Measurements from ENCODE around the gene MOGAT3.

Gene MOGAT3

GRCh38 chr7:101235522-101235921 lies 34.7 kb upstream of the MOGAT3 start:
- H3K36me3 ChIP-seq, result peaks cover 80% of the 10 kb centered on the region

GRCh38 chr7:101235050-101235449 lies 34.2 kb upstream of the MOGAT3 start:
- TF ChIP-seq CTCF (IDR thresholded peaks at IDR 0.05), result no peak
- Histone ChIP-seq H3K36me3 (peaks cover 76% of the 10 kb centered on the region), H3K4me1 (ENCODE audit: control insufficient read depth in 1 of 2, insufficient read depth in 1 of 2, low read depth in 1 of 2, low read length in 1 of 2) (peaks cover 17% of the 10 kb centered on the region in 2 experiments)

More at GRCh38 chr7:101235522-101235921, 34.7 kb upstream of the MOGAT3 start:
- peaks cover 15 to 17% of the 10 kb centered on the region in 2 experiments for H3K4me1 ChIP-seq (ENCODE audit: control insufficient read depth in 1 of 2, insufficient read depth in 1 of 2, low read depth in 1 of 2, low read length in 1 of 2)
- H3K27ac ChIP-seq, result no peak overlapping the region
- H3K27me3 ChIP-seq, result peaks cover 29% of the 10 kb centered on the region
- H3K4me3 ChIP-seq (ENCODE audit: low read depth in 1 of 2, low read length in 1 of 2), result no peak overlapping the region
- H3K9me3 ChIP-seq, result no peaks in the 10 kb centered on the region
- no peak for TF ChIP-seq CTCF (IDR thresholded peaks at IDR 0.05)

GRCh38 chr7:101234636-101235035 lies 33.8 kb upstream of the MOGAT3 start:
- Histone ChIP-seq H3K27me3 (peaks cover 29% of the 10 kb centered on the region), H3K4me3 (ENCODE audit: low read depth in 1 of 2, low read length in 1 of 2) (no peak overlapping the region), H3K4me1 (ENCODE audit: control insufficient read depth in 1 of 2, insufficient read depth in 1 of 2, low read depth in 1 of 2, low read length in 1 of 2) (peaks cover 15 to 16% of the 10 kb centered on the region in 2 experiments), H3K27ac (no peak overlapping the region), H3K9me3 (no peaks in the 10 kb centered on the region), H3K36me3 (peaks cover 71% of the 10 kb centered on the region)
- no peak for TF ChIP-seq CTCF (IDR thresholded peaks at IDR 0.05)

More at GRCh38 chr7:101235050-101235449, 34.2 kb upstream of the MOGAT3 start:
- no peak overlapping the region for H3K27ac ChIP-seq
- peaks cover 29% of the 10 kb centered on the region for H3K27me3 ChIP-seq
- no peaks in the 10 kb centered on the region for H3K9me3 ChIP-seq
- no peak overlapping the region for H3K4me3 ChIP-seq (ENCODE audit: low read depth in 1 of 2, low read length in 1 of 2)

- no peak for TF ChIP-seq CTCF (IDR thresholded peaks at IDR 0.05)
- peaks cover 28% of the 10 kb centered on the region for H3K27me3 ChIP-seq
- H3K36me3 ChIP-seq, result peaks cover 69% of the 10 kb centered on the region
- peaks cover 9 to 10% of the 10 kb centered on the region in 2 experiments for H3K4me1 ChIP-seq (ENCODE audit: control insufficient read depth in 1 of 2, insufficient read depth in 1 of 2, low read depth in 1 of 2, low read length in 1 of 2)
- no peak overlapping the region for H3K4me3 ChIP-seq (ENCODE audit: low read depth in 1 of 2, low read length in 1 of 2)
- no peaks in the 10 kb centered on the region for H3K9me3 ChIP-seq
- H3K27ac ChIP-seq, result no peak overlapping the region
Observed at GRCh38 chr7:101233907-101234547, 33.2 kb upstream of the MOGAT3 start.

GRCh38 chr7:101232141-101232850 lies 31.5 kb upstream of the MOGAT3 start:
- H3K36me3 ChIP-seq, result peaks cover 68% of the 10 kb centered on the region
- H3K4me3 ChIP-seq (ENCODE audit: low read depth in 1 of 2, low read length in 1 of 2), result no peak overlapping the region

More at GRCh38 chr7:101232141-101232850, 31.5 kb upstream of the MOGAT3 start:
- H3K4me1 ChIP-seq (ENCODE audit: control insufficient read depth in 1 of 2, insufficient read depth in 1 of 2, low read depth in 1 of 2, low read length in 1 of 2), result peaks cover 5 to 7% of the 10 kb centered on the region in 2 experiments
- no peaks in the 10 kb centered on the region for H3K9me3 ChIP-seq
- peaks cover 10% of the 10 kb centered on the region for H3K27me3 ChIP-seq
- TF ChIP-seq CTCF (IDR thresholded peaks at IDR 0.05), result no peak
- H3K27ac ChIP-seq, result no peak overlapping the region
